ENCODE measurements around the gene SMARCA2. TPM values are rescaled to one million over a fixed set of nuclear protein-coding genes. Genes with fewer than 3 reads are reported as not detected.

SMARCA2 gene
- total RNA-seq, 1 donor from 2014 or later: 99.2 TPM

GRCh38 chr9:2015581-2016407 lies 647 bp downstream of the SMARCA2 start:
- peak; percentile 56 for DNase-seq (ENCODE audit: low spot score)

GRCh38 chr9:2016408-2017330 lies 1.5 kb downstream of the SMARCA2 start:
- peak; percentile 86 for DNase-seq (ENCODE audit: low spot score)

- DNase-seq (ENCODE audit: low spot score): peak; percentile 88
Measured at GRCh38 chr9:2017331-2018161, 2.4 kb downstream of the SMARCA2 start.

GRCh38 chr9:2018162-2018643 lies 3.1 kb downstream of the SMARCA2 start:
- DNase-seq (ENCODE audit: low spot score): no peak

- no peak for DNase-seq (ENCODE audit: low spot score)
Measured at GRCh38 chr9:2018764-2019558, 3.8 kb downstream of the SMARCA2 start.

GRCh38 chr9:2019723-2020122 lies 4.6 kb downstream of the SMARCA2 start:
- no peak for DNase-seq (ENCODE audit: low spot score)

- peak; percentile 47 for DNase-seq (ENCODE audit: low spot score)
Measured at GRCh38 chr9:2021731-2022130, 6.6 kb downstream of the SMARCA2 start.

GRCh38 chr9:2022560-2022959 lies 7.4 kb downstream of the SMARCA2 start:
- DNase-seq (ENCODE audit: low spot score): no peak

- DNase-seq (ENCODE audit: low spot score): no peak
Measured at GRCh38 chr9:2023042-2023441, 7.9 kb downstream of the SMARCA2 start.

GRCh38 chr9:2023532-2023931 lies 8.4 kb downstream of the SMARCA2 start:
- DNase-seq (ENCODE audit: low spot score): no peak

- no peak for DNase-seq (ENCODE audit: low spot score)
Measured at GRCh38 chr9:2024888-2025782, 10.0 kb downstream of the SMARCA2 start.

GRCh38 chr9:2026220-2026997 lies 11.3 kb downstream of the SMARCA2 start:
- no peak for DNase-seq (ENCODE audit: low spot score)

GRCh38 chr9:2027543-2028160 lies 12.5 kb downstream of the SMARCA2 start:
- no peak for DNase-seq (ENCODE audit: low spot score)

- DNase-seq (ENCODE audit: low spot score): no peak
Measured at GRCh38 chr9:2028888-2029287, 13.7 kb downstream of the SMARCA2 start.

- DNase-seq (ENCODE audit: low spot score): no peak
Measured at GRCh38 chr9:2029666-2030170, 14.6 kb downstream of the SMARCA2 start.

GRCh38 chr9:2032234-2032633 lies 17.1 kb downstream of the SMARCA2 start:
- DNase-seq (ENCODE audit: low spot score): no peak

GRCh38 chr9:2036844-2037243 lies 21.7 kb downstream of the SMARCA2 start:
- no peak for DNase-seq (ENCODE audit: low spot score)
